ENCODE results near the gene NRXN2.

DNA sequence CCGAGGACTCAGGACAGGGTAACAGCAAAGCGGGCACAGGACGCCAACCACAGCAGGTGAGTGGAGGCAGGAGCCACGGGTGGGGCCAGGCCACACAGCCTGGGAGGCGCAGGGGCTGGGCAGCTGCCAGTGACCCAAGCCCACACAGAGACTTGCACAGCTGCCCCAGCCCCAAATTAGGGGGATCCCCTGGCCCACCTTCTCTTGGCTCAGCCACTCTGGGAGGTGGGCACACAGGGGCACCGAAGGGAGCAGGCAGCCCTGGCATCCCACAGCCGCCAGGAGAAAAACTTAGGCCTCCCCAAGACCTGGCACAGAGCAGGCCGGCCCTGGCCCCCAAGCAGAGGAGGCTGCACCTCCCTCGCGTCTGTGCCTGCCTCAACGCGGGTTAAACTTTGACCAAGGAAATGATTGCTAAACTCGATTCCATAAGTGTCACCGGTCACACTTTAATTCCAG lies 132.2 kb downstream of the NRXN2 start, which contains the start of gene SLC22A12:
- TF ChIP-seq, protein P1, sequence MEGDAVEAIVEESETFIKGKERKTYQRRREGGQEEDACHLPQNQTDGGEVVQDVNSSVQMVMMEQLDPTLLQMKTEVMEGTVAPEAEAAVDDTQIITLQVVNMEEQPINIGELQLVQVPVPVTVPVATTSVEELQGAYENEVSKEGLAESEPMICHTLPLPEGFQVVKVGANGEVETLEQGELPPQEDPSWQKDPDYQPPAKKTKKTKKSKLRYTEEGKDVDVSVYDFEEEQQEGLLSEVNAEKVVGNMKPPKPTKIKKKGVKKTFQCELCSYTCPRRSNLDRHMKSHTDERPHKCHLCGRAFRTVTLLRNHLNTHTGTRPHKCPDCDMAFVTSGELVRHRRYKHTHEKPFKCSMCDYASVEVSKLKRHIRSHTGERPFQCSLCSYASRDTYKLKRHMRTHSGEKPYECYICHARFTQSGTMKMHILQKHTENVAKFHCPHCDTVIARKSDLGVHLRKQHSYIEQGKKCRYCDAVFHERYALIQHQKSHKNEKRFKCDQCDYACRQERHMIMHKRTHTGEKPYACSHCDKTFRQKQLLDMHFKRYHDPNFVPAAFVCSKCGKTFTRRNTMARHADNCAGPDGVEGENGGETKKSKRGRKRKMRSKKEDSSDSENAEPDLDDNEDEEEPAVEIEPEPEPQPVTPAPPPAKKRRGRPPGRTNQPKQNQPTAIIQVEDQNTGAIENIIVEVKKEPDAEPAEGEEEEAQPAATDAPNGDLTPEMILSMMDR (conservative IDR thresholded peaks at IDR 0.05; ENCODE audit: low read length): no peak
- no peak for TF ChIP-seq EZH2phosphoT487 (IDR thresholded peaks at IDR 0.05; ENCODE audit: borderline replicate concordance)

All from Loucy (cell line).